Muscle of back (tissue), 11 donors: ENCODE measurements around the gene TBL1X. TPM values are rescaled to one million over a fixed set of nuclear protein-coding genes. Genes with fewer than 3 reads are reported as not detected.

Source experiments
- DNase-seq, 3 donors: peaks; one replicate each; pipeline versions ENCODE4 v3.0.0 to v3.0.0-alpha.2; 2013
- polyA plus RNA-seq, 10 donors: library from polyadenylated mRNA; unstranded; fragments of 120-200 nt; gene quantifications; one replicate each; pipeline ENCODE4 v1.2.1, GENCODE V29; 2013; ENCODE audit not compliant: insufficient read length in 10 of 10

TBL1X gene
- polyA plus RNA-seq, 10 donors: 10.1 to 18.6 (median 12.0) TPM

DNA sequence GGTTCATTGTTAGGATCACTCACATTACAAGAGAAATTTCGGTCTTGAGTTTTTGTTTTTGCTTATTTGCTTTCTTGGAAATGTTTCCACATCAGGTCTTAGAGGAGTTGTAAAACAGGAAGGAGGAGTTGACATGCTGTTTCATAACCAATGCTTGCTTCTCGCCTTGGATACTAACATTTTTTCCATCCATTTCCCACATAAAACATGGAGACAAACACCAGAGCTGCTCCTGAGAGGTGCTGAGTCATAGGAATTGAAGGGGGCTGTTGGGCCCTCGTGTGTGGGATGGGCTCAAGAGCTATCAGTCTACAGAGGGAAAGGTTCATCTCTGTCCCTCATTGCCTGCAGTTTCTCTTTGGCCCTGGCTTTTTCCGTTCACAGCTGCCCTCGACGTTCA is 29.9 kb downstream of the TBL1X start:
- peak; percentile 23 to 71 (median 34) for DNase-seq

GRCh38 chrX:9495496-9495895 is 30.6 kb downstream of the TBL1X start:
- peak in 1 of 3 donors; percentile 61 for DNase-seq

- DNase-seq: no peak
Observed at GRCh38 chrX:9498236-9498635, 33.4 kb downstream of the TBL1X start.

DNA sequence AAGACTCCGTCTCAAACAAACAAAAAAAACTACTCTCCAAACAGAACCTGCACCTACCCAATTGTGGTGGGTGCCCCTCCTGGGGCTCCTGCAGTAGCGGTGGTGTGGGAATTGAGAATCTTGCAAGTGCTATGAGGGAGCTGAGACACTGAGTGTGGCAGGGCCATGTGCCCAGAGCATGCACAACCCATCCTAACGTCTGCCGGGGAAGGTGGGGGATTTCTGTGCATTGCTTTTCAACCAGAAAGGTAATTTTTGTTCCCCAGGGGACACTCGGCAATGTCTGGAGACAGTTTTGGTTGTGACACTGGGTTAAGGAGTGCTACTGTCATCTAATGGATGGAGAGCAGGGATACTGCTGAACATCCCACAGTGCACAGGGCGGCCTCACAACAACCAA is 35.7 kb downstream of the TBL1X start:
- DNase-seq: no peak

DNA sequence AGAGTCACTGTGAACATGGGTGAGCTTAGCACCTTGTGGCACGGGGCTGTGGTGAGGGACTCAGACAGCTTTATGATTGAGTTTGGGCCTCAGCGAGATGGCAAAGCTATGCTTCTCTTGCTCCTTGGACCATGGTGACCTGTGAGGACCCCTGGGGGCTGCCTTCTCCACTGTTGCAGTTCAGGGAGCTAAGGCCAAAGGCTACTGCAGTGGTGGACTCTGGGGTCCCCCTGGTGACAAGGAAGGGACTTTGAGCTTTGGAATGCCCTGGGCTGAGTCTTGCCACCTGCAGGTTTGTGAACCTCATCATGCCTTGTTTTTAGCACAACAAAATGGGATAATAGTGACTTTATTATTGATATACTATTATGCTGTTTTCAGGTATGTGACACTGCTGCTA is 36.5 kb downstream of the TBL1X start:
- DNase-seq: no peak

GRCh38 chrX:9503261-9503660 is 38.4 kb downstream of the TBL1X start:
- no peak for DNase-seq

DNA sequence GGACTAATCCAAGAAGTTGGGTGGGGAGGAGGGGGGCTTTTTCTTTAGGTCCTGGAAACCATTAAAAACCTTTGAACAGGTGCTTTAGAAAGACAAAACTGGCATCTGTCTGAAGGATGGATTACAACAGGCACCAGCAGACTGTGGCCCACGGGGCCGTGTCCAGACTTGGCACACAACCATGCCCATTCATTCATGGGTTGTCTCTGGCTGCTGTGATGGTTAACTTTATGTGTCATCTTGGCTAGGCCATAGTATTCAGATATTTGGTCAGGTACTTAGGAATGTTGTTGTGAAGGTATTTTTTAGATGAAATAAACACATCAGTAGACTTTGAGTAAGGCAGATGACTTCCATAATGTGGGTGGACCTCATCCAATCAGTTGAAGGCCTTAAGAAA is 45.5 kb downstream of the TBL1X start:
- no peak for DNase-seq

GRCh38 chrX:9510980-9511379 is 46.1 kb downstream of the TBL1X start:
- DNase-seq: no peak

GRCh38 chrX:9515489-9515888 is 50.6 kb downstream of the TBL1X start:
- DNase-seq: no peak

GRCh38 chrX:9515973-9516538 is 51.2 kb downstream of the TBL1X start:
- no peak for DNase-seq

GRCh38 chrX:9516635-9517034 is 51.8 kb downstream of the TBL1X start:
- no peak for DNase-seq

- no peak for DNase-seq
Observed at GRCh38 chrX:9518051-9518450, 53.2 kb downstream of the TBL1X start.

- no peak for DNase-seq
Observed at GRCh38 chrX:9518889-9519288, 54.0 kb downstream of the TBL1X start.

DNA sequence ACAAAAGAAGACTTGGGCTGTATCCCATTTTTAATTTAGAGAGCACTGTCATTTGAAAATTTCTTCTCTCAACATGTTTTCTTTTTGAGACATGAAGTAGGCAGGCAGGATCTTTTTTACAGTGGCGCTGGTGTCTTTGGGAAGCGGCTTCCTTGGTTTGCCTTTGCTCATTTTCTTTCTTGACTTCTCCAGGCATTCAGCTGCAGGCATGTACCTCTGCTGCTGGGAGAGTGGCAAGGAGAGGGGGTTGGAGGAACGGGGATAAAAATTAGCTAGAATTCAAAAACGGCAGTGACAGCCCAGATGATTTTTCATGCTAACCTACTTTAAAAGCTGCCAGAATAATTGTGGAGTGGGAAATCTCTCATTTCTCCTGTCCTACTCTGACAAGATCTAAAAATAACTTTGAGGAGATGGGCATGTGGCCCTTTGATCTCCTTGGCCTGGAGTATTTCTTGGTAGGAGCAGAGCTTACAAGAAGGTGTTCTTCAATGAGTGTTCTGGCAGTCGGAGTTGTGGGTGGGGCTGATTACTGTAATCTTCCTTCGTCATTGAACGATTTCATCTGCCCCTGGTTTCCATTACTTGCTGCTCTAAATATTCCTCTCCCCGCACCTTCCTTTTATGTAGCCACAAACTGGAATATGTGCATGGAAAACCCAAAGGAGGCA is 54.8 kb downstream of the TBL1X start:
- peak in 2 of 3 donors; percentile 26 to 48 for DNase-seq

GRCh38 chrX:9520217-9520590 is 55.3 kb downstream of the TBL1X start:
- no peak for DNase-seq

- no peak for DNase-seq
Observed at GRCh38 chrX:9522378-9523155, 57.7 kb downstream of the TBL1X start.

DNA sequence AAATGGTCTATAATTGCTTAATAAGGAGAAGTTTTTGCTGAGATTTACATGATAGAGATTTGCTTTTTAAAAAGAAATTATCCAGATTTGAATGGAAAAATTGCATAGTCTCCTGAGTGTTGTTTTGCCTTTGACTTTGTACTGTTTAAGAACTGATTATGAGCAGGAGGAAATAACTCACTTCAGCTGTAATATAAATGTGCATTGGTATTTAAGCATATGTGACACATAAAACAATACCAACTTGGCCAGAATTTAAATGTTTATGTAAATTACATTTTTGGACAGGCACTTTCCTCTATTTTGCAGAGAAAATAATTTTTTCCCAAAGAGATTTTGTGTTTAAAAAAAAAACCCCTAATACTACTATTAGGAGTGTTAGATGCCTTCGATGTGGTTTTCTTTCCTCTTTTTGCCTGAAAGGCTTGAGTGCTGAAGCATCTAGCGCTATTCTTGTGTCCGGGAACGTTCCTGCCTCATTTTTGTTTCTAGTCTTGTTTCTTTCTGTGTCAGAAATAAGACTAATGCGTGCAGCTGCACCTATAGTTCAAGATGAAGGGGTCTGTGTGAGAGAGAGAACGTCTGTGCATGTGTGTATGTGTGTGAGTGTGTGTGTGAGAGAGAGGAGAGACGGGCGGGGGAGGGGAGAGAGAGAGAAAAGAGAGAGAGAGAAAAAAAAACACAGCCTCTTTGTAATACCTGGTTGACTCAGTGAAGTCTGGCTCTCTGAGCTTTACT is 60.8 kb downstream of the TBL1X start:
- no peak for DNase-seq

GRCh38 chrX:9526965-9527364 is 62.1 kb downstream of the TBL1X start:
- no peak for DNase-seq

- DNase-seq: no peak
Observed at GRCh38 chrX:9528498-9528897, 63.6 kb downstream of the TBL1X start.

- no peak for DNase-seq
Observed at GRCh38 chrX:9529223-9529622, 64.4 kb downstream of the TBL1X start.

DNA sequence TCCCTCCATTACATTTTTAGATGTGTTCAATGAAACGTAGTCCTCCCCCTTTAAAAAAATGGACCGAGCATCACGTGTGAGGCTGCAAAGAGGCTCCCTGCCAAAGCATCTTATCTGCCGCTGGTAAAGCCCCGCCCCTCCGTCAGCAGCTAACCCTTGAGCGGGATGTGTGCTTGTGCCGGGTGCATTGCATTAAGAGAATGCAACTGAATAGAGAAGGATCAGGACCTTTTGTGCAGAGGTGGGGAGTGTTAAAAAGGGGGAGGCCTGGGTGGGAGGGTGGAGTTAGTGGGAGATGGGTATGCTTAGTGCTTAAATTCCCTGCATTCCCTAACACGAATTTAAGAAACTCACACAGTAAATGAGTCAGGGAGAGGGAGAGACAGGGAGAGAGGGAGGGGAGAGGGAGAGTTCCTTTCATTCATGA is 66.0 kb downstream of the TBL1X start:
- peak; percentile 63 to 82 (median 78) for DNase-seq

GRCh38 chrX:9532349-9532748 is 67.5 kb downstream of the TBL1X start:
- no peak for DNase-seq
